Measurements from ENCODE around the gene TREML1.

The TREML1 gene

GRCh38 chr6:41164551-41165120 is 10.5 kb upstream of the TREML1 start:
- ChIA-PET POLR2A (no interaction called here), CTCF (no interaction called here)
- Histone ChIP-seq H3K4me1 (ENCODE audit: control insufficient read depth, insufficient read depth, low read length) (no peaks in the 10 kb centered on the region), H3K27ac (ENCODE audit: extremely low read depth, low read depth, low read length) (no peak overlapping the region), H3K4me3 (ENCODE audit: low read depth, low read length) (no peak overlapping the region), H3K36me3 (ENCODE audit: control insufficient read depth in 2 of 2, insufficient read depth in 1 of 2, low read length in 2 of 2) (no peaks in the 10 kb centered on the region), H3K9me3 (ENCODE audit: control insufficient read depth, insufficient read depth, low read depth, low read length) (no peaks in the 10 kb centered on the region)
- TF ChIP-seq PBX3 (CRISPR knock-in tag; IDR thresholded peaks at IDR 0.05), result no peak
- no peak for TF ChIP-seq ZNF10 (tag by site-specific recombination; IDR thresholded peaks at IDR 0.05)
- no peak for TF ChIP-seq ZNF274 (IDR thresholded peaks at IDR 0.05; ENCODE audit: low read length)
- no peak for TF ChIP-seq ZNF274 (tag by site-specific recombination; IDR thresholded peaks at IDR 0.05; ENCODE audit: borderline replicate concordance)
- no peak for TF ChIP-seq ZBTB21 (tag by site-specific recombination; IDR thresholded peaks at IDR 0.05)
- no peak for TF ChIP-seq ZNF394 (tag by site-specific recombination; IDR thresholded peaks at IDR 0.05; ENCODE audit: borderline replicate concordance)
- no peak for TF ChIP-seq ZFP69B (tag by site-specific recombination; IDR thresholded peaks at IDR 0.05)
- no peak for TF ChIP-seq ZSCAN5A (tag by site-specific recombination; IDR thresholded peaks at IDR 0.05)
- no peak for TF ChIP-seq ZNF571 (tag by site-specific recombination; IDR thresholded peaks at IDR 0.05)
- no peak for TF ChIP-seq ZNF670 (tag by site-specific recombination; IDR thresholded peaks at IDR 0.05; ENCODE audit: low read depth)
- no peak for TF ChIP-seq KLF7 (tag by site-specific recombination; IDR thresholded peaks at IDR 0.05; ENCODE audit: borderline replicate concordance)
- TF ChIP-seq YY1 (tag by site-specific recombination; IDR thresholded peaks at IDR 0.05), result no peak
- TF ChIP-seq ZNF175 (tag by site-specific recombination; IDR thresholded peaks at IDR 0.05), result no peak
- no peak for TF ChIP-seq ZXDB (tag by site-specific recombination; IDR thresholded peaks at IDR 0.05)
- no peak for TF ChIP-seq ZNF433 (tag by site-specific recombination; IDR thresholded peaks at IDR 0.05; ENCODE audit: low read depth)
- no peak for TF ChIP-seq ZFP3 (tag by site-specific recombination; IDR thresholded peaks at IDR 0.05; ENCODE audit: low read depth)

GRCh38 chr6:41163419-41163717 is 9.2 kb upstream of the TREML1 start:
- H3K9me3 ChIP-seq (ENCODE audit: control insufficient read depth, insufficient read depth, low read depth, low read length), result no peaks in the 10 kb centered on the region
- no peaks in the 10 kb centered on the region for H3K4me1 ChIP-seq (ENCODE audit: control insufficient read depth, insufficient read depth, low read length)
- POLR2A ChIA-PET, result interaction anchor here (0.7 kb wide), 1 partner anchor 42 kb away, joined by 3 read pairs; no protein-coding TSS in a partner anchor
- CTCF ChIA-PET, result no interaction called here
- no peak overlapping the region for H3K27ac ChIP-seq (ENCODE audit: extremely low read depth, low read depth, low read length)
- H3K36me3 ChIP-seq (ENCODE audit: control insufficient read depth in 2 of 2, insufficient read depth in 1 of 2, low read length in 2 of 2), result no peaks in the 10 kb centered on the region
- no peak overlapping the region for H3K4me3 ChIP-seq (ENCODE audit: low read depth, low read length)
- TF ChIP-seq ZNF544 (tag by site-specific recombination; IDR thresholded peaks at IDR 0.05) (no peak), ZNF555 (tag by site-specific recombination; conservative IDR thresholded peaks at IDR 0.05) (no peak), ZNF76 (tag by site-specific recombination; IDR thresholded peaks at IDR 0.05; ENCODE audit: borderline replicate concordance, low read depth) (no peak), ZNF580 (tag by site-specific recombination; IDR thresholded peaks at IDR 0.05) (no peak), ZNF140 (tag by site-specific recombination; IDR thresholded peaks at IDR 0.05) (no peak), ZNF521 (tag by site-specific recombination; IDR thresholded peaks at IDR 0.05) (no peak), ZSCAN4 (tag by site-specific recombination; IDR thresholded peaks at IDR 0.05) (no peak), ZNF792 (tag by site-specific recombination; IDR thresholded peaks at IDR 0.05) (no peak), ZEB2 (tag by site-specific recombination; IDR thresholded peaks at IDR 0.05) (no peak), YY2 (tag by site-specific recombination; IDR thresholded peaks at IDR 0.05) (no peak), KLF17 (tag by site-specific recombination; IDR thresholded peaks at IDR 0.05) (no peak), KLF8 (tag by site-specific recombination; IDR thresholded peaks at IDR 0.05) (no peak), ZNF157 (tag by site-specific recombination; IDR thresholded peaks at IDR 0.05) (no peak), ZNF776 (tag by site-specific recombination; IDR thresholded peaks at IDR 0.05; ENCODE audit: borderline replicate concordance) (no peak), TRIM28 (IDR thresholded peaks at IDR 0.05; ENCODE audit: borderline replicate concordance, low read length) (no peak)
